SU-DHL-6 (cell line): ENCODE measurements around the gene PTH1R.

Experiments used
- H2AFZ ChIP-seq: fragments of 200-600 bp; sonication (generic); 2 replicates; pipeline ENCODE4 v1.6.1; 2014; ENCODE audit warnings: low read depth, mild to moderate bottlenecking, moderate library complexity, mixed read lengths, antibody characterized with exemption, low read length; ENCODE audit not compliant: severe bottlenecking
- H3F3A ChIP-seq: fragments of 200-600 bp; shearing (Covaris generic); 2 replicates; pipeline ENCODE4 v1.6.0; 2016; ENCODE audit warnings: antibody characterized with exemption, mild to moderate bottlenecking; ENCODE audit not compliant: insufficient read depth
- H3K27ac ChIP-seq: fragments of 200-600 bp; sonication (generic); 2 replicates; pipeline ENCODE4 v1.5.1; 2016; ENCODE audit warnings: low read depth, mild to moderate bottlenecking, low read length, moderate library complexity, mixed read lengths
- H3K27me3 ChIP-seq: fragments of 200-600 bp; sonication (generic), shearing (Covaris generic); 2 replicates; pipeline ENCODE4 v1.6.0; 2014; ENCODE audit warnings: mild to moderate bottlenecking, low read length
- H3K36me3 ChIP-seq: fragments of 200-600 bp; sonication (generic); 2 replicates; pipeline ENCODE4 v1.6.1; 2014; ENCODE audit warnings: mild to moderate bottlenecking, low read length, mixed read lengths
- H3K4me2 ChIP-seq: fragments of 300-600, 200-600 bp; shearing (Covaris generic), sonication (generic); 2 replicates; pipeline ENCODE4 v1.6.0; 2014; ENCODE audit warnings: low read length, low read depth, mild to moderate bottlenecking; ENCODE audit not compliant: poor library complexity, severe bottlenecking
- H3K4me3 ChIP-seq: fragments of 200-600 bp; sonication (generic); 2 replicates; pipeline ENCODE4 v1.5.1; 2014; ENCODE audit warnings: antibody characterized with exemption, low read length, mild to moderate bottlenecking, mixed read lengths; ENCODE audit not compliant: insufficient read depth, poor library complexity, severe bottlenecking
- H3K79me2 ChIP-seq: fragments of 200-600 bp; sonication (generic); 2 replicates; pipeline ENCODE4 v1.6.1; 2014; ENCODE audit warnings: mild to moderate bottlenecking, low read length, moderate library complexity; ENCODE audit not compliant: insufficient read depth
- H3K9ac ChIP-seq: fragments of 200-600 bp; sonication (generic); 2 replicates; pipeline ENCODE4 v1.7.0; 2014; ENCODE audit warnings: mild to moderate bottlenecking, low read length
- H3K9me2 ChIP-seq: fragments of 200-600 bp; sonication (generic); replicated peaks from 2 replicates; pipeline ENCODE4 v1.6.1; 2014; ENCODE audit warnings: low read length; ENCODE audit not compliant: insufficient read depth
- H3K9me3 ChIP-seq: fragments of 200-600 bp; sonication (generic); 2 replicates; pipeline ENCODE4 v1.6.1; 2014; ENCODE audit warnings: low read length, mixed read lengths; ENCODE audit not compliant: insufficient read depth
- H4K20me1 ChIP-seq: fragments of 200-600 bp; sonication (generic); 2 replicates; pipeline ENCODE4 v1.6.1; 2014; ENCODE audit warnings: low read depth, mild to moderate bottlenecking, antibody characterized with exemption, low read length, moderate library complexity, mixed read lengths
- CTCF ChIP-seq: fragments of 200-600 bp; sonication (generic); IDR thresholded peaks from one replicate; pipeline ENCODE4 v1.5.1; 2017; ENCODE audit warnings: antibody characterized with exemption, mild to moderate bottlenecking, low read length, moderate library complexity; ENCODE audit not compliant: insufficient read depth, poor library complexity, severe bottlenecking
- EZH2phosphoT487 ChIP-seq: fragments of 200-600 bp; sonication (generic), shearing (Covaris generic); conservative IDR thresholded peaks from 2 replicates; pipeline ENCODE4 v1.6.1; 2018; ENCODE audit warnings: mild to moderate bottlenecking, antibody characterized with exemption, low read length, moderate library complexity, mixed read lengths

PTH1R gene

DNA sequence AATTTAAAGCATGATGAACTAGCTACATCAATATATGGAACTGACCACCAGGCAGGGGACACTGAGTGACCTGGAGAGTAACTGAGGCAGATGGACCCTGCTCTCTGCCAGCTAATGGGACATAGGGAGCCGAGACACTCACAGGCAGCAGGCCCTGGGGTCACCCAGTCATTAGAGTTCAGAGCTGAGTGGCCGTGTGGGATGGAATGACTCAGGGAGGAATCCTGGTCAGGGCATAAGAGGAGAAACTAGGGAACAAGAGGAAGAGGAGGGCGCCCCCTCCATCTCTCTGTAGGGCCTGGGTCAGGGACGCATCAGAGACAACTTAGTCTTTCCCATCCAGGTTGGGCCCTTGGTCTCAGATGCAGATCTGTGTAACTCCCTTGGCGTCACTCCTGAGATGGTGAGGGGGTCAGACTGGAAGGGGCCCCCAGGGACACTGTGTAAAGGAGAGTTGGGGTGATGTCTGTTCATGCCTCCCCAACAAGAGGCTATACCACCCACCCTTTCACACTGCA lies 59.3 kb downstream of the PTH1R start:
- peaks cover 85% of the 10 kb centered on the region for H3K79me2 ChIP-seq

DNA sequence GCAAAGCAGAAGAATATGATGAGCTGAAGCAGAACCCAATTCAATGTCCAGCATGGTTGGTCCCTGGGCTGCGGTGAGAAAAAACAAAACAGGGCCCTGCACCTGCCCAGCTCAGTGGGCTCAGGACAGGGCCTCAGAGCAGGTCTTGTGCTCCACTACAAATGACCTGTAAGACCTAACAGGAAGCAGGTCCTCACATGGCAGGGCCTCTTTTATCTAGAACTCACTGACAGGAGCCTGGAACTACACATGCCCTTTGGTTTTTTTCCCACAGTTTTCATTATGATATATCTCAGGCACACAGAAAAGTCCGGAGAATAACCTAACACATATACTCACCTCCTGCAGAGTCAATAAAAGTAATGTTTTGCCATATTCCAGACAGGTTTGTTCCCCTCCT lies 60.6 kb downstream of the PTH1R start:
- no peak overlapping the region for H3K9ac ChIP-seq
- H3K27ac ChIP-seq: no peak overlapping the region
- no peak overlapping the region for H2AFZ ChIP-seq
- H3K4me2 ChIP-seq: no peak overlapping the region
- H3K9me3 ChIP-seq: no peaks in the 10 kb centered on the region
- no peak for TF ChIP-seq CTCF
- TF ChIP-seq EZH2phosphoT487: no peak
- H3K27me3 ChIP-seq: no peaks in the 10 kb centered on the region
- H3K36me3 ChIP-seq: no peaks in the 10 kb centered on the region
- H3K4me3 ChIP-seq: no peak overlapping the region
- H4K20me1 ChIP-seq: no peaks in the 10 kb centered on the region; the same call in 1 of the 2 replicates
- H3F3A ChIP-seq: peaks cover 5% of the 10 kb centered on the region; the same call in 1 of the 2 replicates
- H3K9me2 ChIP-seq: no peaks in the 10 kb centered on the region
- H3K79me2 ChIP-seq: peaks cover 85% of the 10 kb centered on the region

More for the DNA sequence above, 59.3 kb downstream of the PTH1R start:
- no peak for TF ChIP-seq EZH2phosphoT487
- no peak for TF ChIP-seq CTCF
- H3K9me3 ChIP-seq: no peaks in the 10 kb centered on the region
- no peak overlapping the region for H3K9ac ChIP-seq
- no peak overlapping the region for H3K27ac ChIP-seq
- H3K9me2 ChIP-seq: no peaks in the 10 kb centered on the region
- no peaks in the 10 kb centered on the region for H3K27me3 ChIP-seq
- peaks cover 14% of the 10 kb centered on the region for H3F3A ChIP-seq
- no peaks in the 10 kb centered on the region for H3K36me3 ChIP-seq
- H2AFZ ChIP-seq: no peak overlapping the region
- no peak overlapping the region for H3K4me3 ChIP-seq
- no peak overlapping the region for H3K4me2 ChIP-seq
- H4K20me1 ChIP-seq: no peaks in the 10 kb centered on the region

DNA sequence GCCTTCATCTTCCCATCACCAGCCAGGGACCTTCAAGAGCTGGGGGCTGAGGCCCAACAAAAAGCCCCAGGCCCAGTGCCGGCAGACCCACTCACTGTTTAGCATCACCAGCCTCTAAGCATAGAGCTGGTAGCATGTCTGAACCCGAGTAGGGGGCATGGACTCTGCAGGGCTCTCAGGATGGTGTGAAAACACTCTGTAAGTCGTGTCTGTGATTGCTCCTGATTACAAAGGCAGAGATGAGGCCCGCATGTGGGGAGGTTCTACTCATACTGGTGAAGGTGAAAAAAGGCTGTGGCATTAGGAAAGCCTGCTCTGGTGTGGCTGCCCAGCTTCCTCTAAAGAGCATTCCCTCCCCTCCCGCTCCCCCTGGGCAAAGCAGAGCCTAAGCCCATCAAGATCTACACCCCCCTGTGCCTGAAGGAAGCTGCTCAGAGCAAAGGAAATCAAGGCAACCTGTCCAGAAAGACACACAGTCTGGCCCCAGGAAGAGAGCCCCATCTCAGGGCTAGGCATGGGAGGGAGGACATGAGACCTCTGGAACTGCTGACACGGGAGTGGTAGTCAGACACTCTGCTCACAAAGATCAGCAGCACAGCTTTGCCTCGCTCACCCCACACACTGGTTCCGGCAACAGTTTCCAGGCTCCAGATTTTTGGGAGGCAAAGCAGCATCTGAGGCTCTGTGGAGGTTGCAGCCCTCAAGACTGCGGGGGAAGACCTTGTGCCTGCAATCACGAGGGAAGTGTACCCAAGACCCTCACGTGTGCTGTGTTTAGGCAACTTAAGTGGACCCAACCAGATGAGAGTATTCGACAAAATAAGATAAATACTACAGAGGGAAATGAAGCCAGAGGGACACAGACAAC lies 62.3 kb downstream of the PTH1R start:
- Histone ChIP-seq H4K20me1 (no peaks in the 10 kb centered on the region; the same call in 1 of the 2 replicates), H3K36me3 (no peaks in the 10 kb centered on the region)

More for the DNA sequence above, 62.3 kb downstream of the PTH1R start:
- Histone ChIP-seq H3F3A (no peaks in the 10 kb centered on the region), H3K79me2 (peaks cover 86% of the 10 kb centered on the region), H3K4me2 (no peak overlapping the region), H3K4me3 (no peak overlapping the region), H3K27ac (no peak overlapping the region), H3K9ac (no peak overlapping the region), H3K9me2 (no peaks in the 10 kb centered on the region), H2AFZ (no peak overlapping the region), H3K9me3 (no peaks in the 10 kb centered on the region), H3K27me3 (no peaks in the 10 kb centered on the region)
- TF ChIP-seq EZH2phosphoT487: no peak
- no peak for TF ChIP-seq CTCF
